ENCODE measurements around the gene FAM181A.

The FAM181A gene

GRCh38 chr14:93940437-93940836, 13.3 kb downstream of the FAM181A start:
- in situ Hi-C loops (cut with MboI; ENCODE audit: low pct_unique_long_range_greater_than_20kb, low sequenced_read_pairs, unreplicated experiment) = loop anchor here (5.0 kb wide), 1 partner anchor 62 kb away; no protein-coding TSS in a partner anchor
- no peak for DNase-seq (ENCODE audit: low spot score)
- no peak for TF ChIP-seq CTCF (IDR thresholded peaks at IDR 0.05; ENCODE audit: extremely low read depth, insufficient read depth, missing control alignments)

GRCh38 chr14:93941293-93941910, 14.3 kb downstream of the FAM181A start:
- no peak for TF ChIP-seq CTCF (IDR thresholded peaks at IDR 0.05; ENCODE audit: extremely low read depth, insufficient read depth, missing control alignments)
- DNase-seq (ENCODE audit: low spot score) = no peak
- in situ Hi-C loops (cut with MboI; ENCODE audit: low pct_unique_long_range_greater_than_20kb, low sequenced_read_pairs, unreplicated experiment) = loop anchor here (5.0 kb wide), 1 partner anchor 61 kb away; no protein-coding TSS in a partner anchor

- TF ChIP-seq CTCF (IDR thresholded peaks at IDR 0.05; ENCODE audit: extremely low read depth, insufficient read depth, missing control alignments) = no peak
- no peak for DNase-seq (ENCODE audit: low spot score)
- in situ Hi-C loops (cut with MboI; ENCODE audit: low pct_unique_long_range_greater_than_20kb, low sequenced_read_pairs, unreplicated experiment) = loop anchor here (5.0 kb wide), 1 partner anchor 59 kb away; no protein-coding TSS in a partner anchor
These were observed 15.9 kb downstream of the FAM181A start for GRCh38 chr14:93943052-93943451.

GRCh38 chr14:93943930-93944329, 16.8 kb downstream of the FAM181A start:
- in situ Hi-C loops (cut with MboI; ENCODE audit: low pct_unique_long_range_greater_than_20kb, low sequenced_read_pairs, unreplicated experiment) = loop anchor here (5.0 kb wide), 1 partner anchor 58 kb away; no protein-coding TSS in a partner anchor

GRCh38 chr14:93944348-93945069, 17.4 kb downstream of the FAM181A start:
- TF ChIP-seq CTCF (IDR thresholded peaks at IDR 0.05; ENCODE audit: extremely low read depth, insufficient read depth, missing control alignments) = no peak
- in situ Hi-C loops (cut with MboI; ENCODE audit: low pct_unique_long_range_greater_than_20kb, low sequenced_read_pairs, unreplicated experiment) = loop anchor here (5.0 kb wide), 1 partner anchor 58 kb away; no protein-coding TSS in a partner anchor
- no peak for DNase-seq (ENCODE audit: low spot score)

More at GRCh38 chr14:93943930-93944329, 16.8 kb downstream of the FAM181A start:
- TF ChIP-seq CTCF (IDR thresholded peaks at IDR 0.05; ENCODE audit: extremely low read depth, insufficient read depth, missing control alignments) = no peak
- no peak for DNase-seq (ENCODE audit: low spot score)

- DNase-seq (ENCODE audit: low spot score) = no peak
- in situ Hi-C loops (cut with MboI; ENCODE audit: low pct_unique_long_range_greater_than_20kb, low sequenced_read_pairs, unreplicated experiment) = no loop called here
- no peak for TF ChIP-seq CTCF (IDR thresholded peaks at IDR 0.05; ENCODE audit: extremely low read depth, insufficient read depth, missing control alignments)
These were observed 17.9 kb downstream of the FAM181A start for GRCh38 chr14:93945070-93945399.
